A673 (cell line): Measurements from ENCODE around the gene NPSR1. TPM values are rescaled to one million over a fixed set of nuclear protein-coding genes. Genes with fewer than 3 reads are reported as not detected.
"Not testable (repeated sequence)": the region's sequence is repeated elsewhere in the genome, so short reads cannot be mapped to it uniquely, and the experiment has no call there.

ENCODE experiments used
- BruUV-seq: library from RNA; stranded (reverse); fragments of 400-500 nt; replicated peaks from 2 replicates; lab custom pipeline; 2021; lab: Mats Ljungman, UMichigan
- CTCF ChIA-PET: fragments of 300-600 bp; sonication (Branson Sonifier 250); formaldehyde crosslinking; loops from one replicate; lab custom pipeline; 2022; ENCODE audit warnings: antibody characterized with exemption; lab: Charles Lee
- POLR2A ChIA-PET: fragments of 300-600 bp; sonication (Branson Sonifier 250); formaldehyde crosslinking; loops from one replicate; lab custom pipeline; 2022; ENCODE audit warnings: antibody characterized with exemption; ENCODE audit not compliant: low non-redundant PET; lab: Charles Lee
- DNase-seq: peaks from one replicate; pipeline ENCODE4 v3.0.0-alpha.2; 2015; ENCODE audit warnings: low spot score
- H3K27ac ChIP-seq: fragments of 200-600 bp; sonication (generic); 2 replicates; pipeline ENCODE4 v1.5.1; 2016; ENCODE audit warnings: mixed run types, low read depth, mild to moderate bottlenecking, mixed read lengths, antibody characterized with exemption, low read length; ENCODE audit not compliant: poor library complexity, severe bottlenecking
- H3K27me3 ChIP-seq: fragments of 200-600 bp; sonication (generic); replicated peaks from 2 replicates; pipeline ENCODE4 v1.6.1; 2017; ENCODE audit warnings: mixed run types, low read depth, mild to moderate bottlenecking, mixed read lengths, antibody characterized with exemption, low read length; ENCODE audit not compliant: insufficient read depth, poor library complexity
- H3K36me3 ChIP-seq: fragments of 200-600 bp; sonication (generic); 2 replicates; pipeline ENCODE4 v1.6.1; 2016; ENCODE audit warnings: mixed run types, mild to moderate bottlenecking, mixed read lengths, antibody characterized with exemption, low read length; ENCODE audit not compliant: insufficient read depth, poor library complexity, severe bottlenecking
- H3K4me1 ChIP-seq: fragments of 200-600 bp; sonication (generic); 2 replicates; pipeline ENCODE4 v1.6.1; 2017; ENCODE audit warnings: mixed run types, mild to moderate bottlenecking, mixed read lengths, antibody characterized with exemption, low read length; ENCODE audit not compliant: insufficient read depth, poor library complexity, severe bottlenecking
- H3K4me3 ChIP-seq: fragments of 200-600 bp; sonication (generic); 2 replicates; pipeline ENCODE4 v1.5.1; 2016; ENCODE audit warnings: low read depth, mixed run types, mild to moderate bottlenecking, mixed read lengths, low read length; ENCODE audit not compliant: poor library complexity, severe bottlenecking
- H3K9me3 ChIP-seq: fragments of 200-600 bp; sonication (generic); 2 replicates; pipeline ENCODE4 v1.6.1; 2016; ENCODE audit warnings: mixed run types, low read depth, mild to moderate bottlenecking, mixed read lengths, antibody characterized with exemption, low read length; ENCODE audit not compliant: poor library complexity, severe bottlenecking
- EZH2 ChIP-seq: fragments of 200-600 bp; sonication (generic); IDR thresholded peaks from 2 replicates; pipeline ENCODE4 v1.6.1; 2017; ENCODE audit warnings: borderline replicate concordance, low read depth, mild to moderate bottlenecking, mixed read lengths, antibody characterized with exemption, low read length; ENCODE audit not compliant: poor library complexity, severe bottlenecking
- intact Hi-C: fragments of 100-400 bp; cut with micrococcal nuclease; formaldehyde crosslinking; loops from one replicate; pipeline ENCODE4 v1.10.0; 2022; ENCODE audit not compliant: unreplicated experiment
- total RNA-seq: library from RNA; stranded (reverse); gene quantifications from 2 replicates; pipeline ENCODE4 v1.2.3, GENCODE V29; 2021
- TF ChIP-seq, protein P1 (sequence below): fragments of 300-800, 200-600 bp; sonication (generic); conservative IDR thresholded peaks from 2 replicates; pipeline ENCODE4 v1.5.1; 2017; ENCODE audit warnings: low read depth, mild to moderate bottlenecking, antibody characterized with exemption, low read length, moderate library complexity, mixed read lengths

The NPSR1 gene
- total RNA-seq, 1 experiment from 2014 or later, result not detected

GRCh38 chr7:34622182-34622581 is 35.8 kb upstream of the NPSR1 start:
- no peak for DNase-seq
- TF ChIP-seq, protein P1, sequence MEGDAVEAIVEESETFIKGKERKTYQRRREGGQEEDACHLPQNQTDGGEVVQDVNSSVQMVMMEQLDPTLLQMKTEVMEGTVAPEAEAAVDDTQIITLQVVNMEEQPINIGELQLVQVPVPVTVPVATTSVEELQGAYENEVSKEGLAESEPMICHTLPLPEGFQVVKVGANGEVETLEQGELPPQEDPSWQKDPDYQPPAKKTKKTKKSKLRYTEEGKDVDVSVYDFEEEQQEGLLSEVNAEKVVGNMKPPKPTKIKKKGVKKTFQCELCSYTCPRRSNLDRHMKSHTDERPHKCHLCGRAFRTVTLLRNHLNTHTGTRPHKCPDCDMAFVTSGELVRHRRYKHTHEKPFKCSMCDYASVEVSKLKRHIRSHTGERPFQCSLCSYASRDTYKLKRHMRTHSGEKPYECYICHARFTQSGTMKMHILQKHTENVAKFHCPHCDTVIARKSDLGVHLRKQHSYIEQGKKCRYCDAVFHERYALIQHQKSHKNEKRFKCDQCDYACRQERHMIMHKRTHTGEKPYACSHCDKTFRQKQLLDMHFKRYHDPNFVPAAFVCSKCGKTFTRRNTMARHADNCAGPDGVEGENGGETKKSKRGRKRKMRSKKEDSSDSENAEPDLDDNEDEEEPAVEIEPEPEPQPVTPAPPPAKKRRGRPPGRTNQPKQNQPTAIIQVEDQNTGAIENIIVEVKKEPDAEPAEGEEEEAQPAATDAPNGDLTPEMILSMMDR, result no peak
- no peak for TF ChIP-seq EZH2
- no TSS peak for BruUV-seq
- Histone ChIP-seq H3K27ac (no peak overlapping the region), H3K4me1 (no peaks in the 10 kb centered on the region), H3K9me3 (no peaks in the 10 kb centered on the region), H3K27me3 (no peaks in the 10 kb centered on the region), H3K4me3 (no peak overlapping the region), H3K36me3 (no peaks in the 10 kb centered on the region)
- CTCF ChIA-PET, result no interaction called here
- POLR2A ChIA-PET, result no interaction called here
- intact Hi-C loops, result no loop called here

GRCh38 chr7:34622771-34623250 is 35.2 kb upstream of the NPSR1 start:
- H3K9me3 ChIP-seq, result no peaks in the 10 kb centered on the region
- no peaks in the 10 kb centered on the region for H3K36me3 ChIP-seq
- TF ChIP-seq, protein P1, result no peak
- no peak for TF ChIP-seq EZH2
- no peak for DNase-seq
- ChIA-PET CTCF (no interaction called here), POLR2A (no interaction called here)
- no TSS peak for BruUV-seq
- no peaks in the 10 kb centered on the region for H3K27me3 ChIP-seq
- intact Hi-C loops, result no loop called here
- no peak overlapping the region for H3K4me3 ChIP-seq
- no peak overlapping the region for H3K27ac ChIP-seq
- no peaks in the 10 kb centered on the region for H3K4me1 ChIP-seq

GRCh38 chr7:34628618-34629017 is 29.4 kb upstream of the NPSR1 start:
- H3K27me3 ChIP-seq, H3K27ac ChIP-seq, H3K4me1 ChIP-seq, DNase-seq, H3K4me3 ChIP-seq, POLR2A ChIA-PET, BruUV-seq, intact Hi-C loops, H3K9me3 ChIP-seq, CTCF ChIA-PET, H3K36me3 ChIP-seq: not testable (repeated sequence)

DNA sequence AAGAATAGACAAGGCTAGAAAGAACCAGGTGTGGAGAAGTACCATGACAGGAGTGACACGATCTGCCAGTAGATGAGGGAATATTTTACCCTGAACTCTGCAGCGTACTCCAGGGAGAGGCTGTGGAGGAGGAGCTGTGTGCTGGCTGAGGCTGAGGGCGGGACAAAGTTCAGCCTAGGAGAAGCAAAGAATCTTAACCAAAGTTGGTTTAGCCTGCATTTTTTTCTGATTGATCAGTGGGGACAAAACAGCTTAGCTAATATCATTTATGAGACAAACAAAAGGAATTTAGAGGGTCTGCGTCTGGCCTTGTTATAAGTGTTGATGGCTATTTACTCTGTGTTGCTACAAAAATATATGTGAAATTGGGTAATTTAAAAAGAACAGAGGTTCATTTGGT is 5.2 kb upstream of the NPSR1 start:
- no peak for TF ChIP-seq EZH2
- TF ChIP-seq, protein P1, result no peak
- ChIA-PET CTCF (no interaction called here), POLR2A (no interaction called here)
- Histone ChIP-seq H3K4me1 (no peaks in the 10 kb centered on the region), H3K9me3 (no peaks in the 10 kb centered on the region), H3K27me3 (no peaks in the 10 kb centered on the region), H3K4me3 (no peak overlapping the region), H3K27ac (no peak overlapping the region), H3K36me3 (no peaks in the 10 kb centered on the region)
- intact Hi-C loops, result no loop called here
- BruUV-seq, result no TSS peak
- no peak for DNase-seq
